RWPE1 (cell line): ENCODE data around the gene MCUR1.
"Not testable (repeated sequence)": the region's sequence is repeated elsewhere in the genome, so short reads cannot be mapped to it uniquely, and the experiment has no call there.

Experiments
- CTCF ChIA-PET: fragments of 350-600 bp; sonication (Branson Sonifier 250); formaldehyde crosslinking; extraction: SDS; loops from one replicate; lab custom pipeline; 2021; lab: Yijun Ruan, JAX
- POLR2A ChIA-PET: fragments of 400-600 bp; formaldehyde crosslinking; extraction: SDS; loops from one replicate; lab custom pipeline; 2020; ENCODE audit warnings: antibody characterized with exemption; ENCODE audit not compliant: low non-redundant PET; lab: Yijun Ruan, JAX
- DNase-seq: peaks from one replicate; pipeline ENCODE4 v3.0.0; 2012; ENCODE audit warnings: low spot score
- H3K27ac ChIP-seq: fragments of 450-650 bp; 2 replicates; pipeline ENCODE4 v1.5.1; 2017
- TF ChIP-seq, protein P1 (sequence below): fragments of 450-650 bp; conservative IDR thresholded peaks from 2 replicates; pipeline ENCODE4 v1.5.1; 2017; ENCODE audit warnings: low read depth, mild to moderate bottlenecking

MCUR1 gene

DNA sequence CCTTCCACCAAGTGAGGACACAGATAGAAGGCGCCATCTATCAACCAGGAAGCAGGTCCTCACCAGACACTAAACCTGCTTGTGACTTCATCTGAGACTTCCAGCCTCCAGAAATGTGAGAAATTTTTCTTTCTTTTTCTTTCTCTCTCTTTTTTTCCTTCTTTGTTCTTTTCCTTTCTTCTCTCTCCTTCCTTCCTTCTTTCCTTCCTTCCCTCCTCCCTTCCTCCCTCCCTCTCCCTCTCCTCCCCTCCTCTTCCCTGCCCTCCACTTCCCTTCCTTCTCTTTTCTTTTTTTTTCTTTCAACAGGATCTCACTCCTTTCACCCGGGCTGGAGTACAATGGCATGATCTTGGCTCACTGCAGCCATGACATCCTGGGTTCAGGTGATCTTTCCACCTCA, 37.4 kb upstream of the MCUR1 start:
- TF ChIP-seq, protein P1, sequence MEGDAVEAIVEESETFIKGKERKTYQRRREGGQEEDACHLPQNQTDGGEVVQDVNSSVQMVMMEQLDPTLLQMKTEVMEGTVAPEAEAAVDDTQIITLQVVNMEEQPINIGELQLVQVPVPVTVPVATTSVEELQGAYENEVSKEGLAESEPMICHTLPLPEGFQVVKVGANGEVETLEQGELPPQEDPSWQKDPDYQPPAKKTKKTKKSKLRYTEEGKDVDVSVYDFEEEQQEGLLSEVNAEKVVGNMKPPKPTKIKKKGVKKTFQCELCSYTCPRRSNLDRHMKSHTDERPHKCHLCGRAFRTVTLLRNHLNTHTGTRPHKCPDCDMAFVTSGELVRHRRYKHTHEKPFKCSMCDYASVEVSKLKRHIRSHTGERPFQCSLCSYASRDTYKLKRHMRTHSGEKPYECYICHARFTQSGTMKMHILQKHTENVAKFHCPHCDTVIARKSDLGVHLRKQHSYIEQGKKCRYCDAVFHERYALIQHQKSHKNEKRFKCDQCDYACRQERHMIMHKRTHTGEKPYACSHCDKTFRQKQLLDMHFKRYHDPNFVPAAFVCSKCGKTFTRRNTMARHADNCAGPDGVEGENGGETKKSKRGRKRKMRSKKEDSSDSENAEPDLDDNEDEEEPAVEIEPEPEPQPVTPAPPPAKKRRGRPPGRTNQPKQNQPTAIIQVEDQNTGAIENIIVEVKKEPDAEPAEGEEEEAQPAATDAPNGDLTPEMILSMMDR = no peak
- DNase-seq = no peak
- H3K27ac ChIP-seq = no peak overlapping the region
- CTCF ChIA-PET = interaction anchor here (0.7 kb wide), 1 partner anchor 725 kb away, joined by 3 read pairs; no protein-coding TSS in a partner anchor
- POLR2A ChIA-PET = no interaction called here

DNA sequence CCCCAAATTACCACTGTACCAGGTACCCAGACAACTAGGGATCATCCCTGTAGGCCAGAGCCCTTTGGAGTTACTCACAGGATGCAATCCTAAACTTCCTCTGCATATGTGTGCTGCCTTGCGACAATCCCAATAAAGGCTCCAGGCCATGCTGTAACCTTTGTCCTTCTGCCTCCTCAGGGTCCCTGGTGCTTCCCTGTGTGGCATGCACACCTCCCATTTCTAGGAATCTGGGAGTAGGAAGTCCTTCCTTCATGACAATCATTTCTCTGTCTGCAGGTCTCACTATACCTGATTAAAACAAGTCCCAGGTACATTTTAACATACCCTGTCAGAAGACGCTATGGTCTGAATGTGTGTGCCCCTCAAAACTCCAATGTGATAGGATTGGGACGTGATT, 37.0 kb upstream of the MCUR1 start:
- no peak overlapping the region for H3K27ac ChIP-seq
- TF ChIP-seq, protein P1 = no peak
- POLR2A ChIA-PET = no interaction called here
- no peak for DNase-seq
- CTCF ChIA-PET = interaction anchor here (0.7 kb wide), 1 partner anchor 726 kb away, joined by 3 read pairs; no protein-coding TSS in a partner anchor

DNA sequence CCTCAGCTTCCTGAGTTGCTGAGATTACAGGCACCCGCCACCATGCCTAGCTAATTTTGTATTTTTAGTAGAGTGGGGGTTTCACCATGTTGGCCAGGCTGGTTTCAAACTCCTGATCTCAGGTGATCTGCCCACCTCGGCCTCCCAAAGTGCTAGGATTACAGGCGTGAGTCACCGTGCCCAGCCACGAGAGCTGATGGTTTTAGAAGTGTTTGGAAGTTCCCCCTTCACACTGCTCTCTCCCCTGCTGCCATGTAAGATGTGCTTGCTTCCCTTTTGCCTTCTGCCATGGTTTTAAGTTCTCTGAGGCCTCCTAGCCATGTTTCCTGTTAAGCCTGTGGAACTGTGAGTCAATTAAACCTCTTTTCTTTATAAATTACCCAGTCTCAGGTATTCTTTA, 36.3 kb upstream of the MCUR1 start:
- H3K27ac ChIP-seq, DNase-seq, POLR2A ChIA-PET, CTCF ChIA-PET: not testable (repeated sequence)

DNA sequence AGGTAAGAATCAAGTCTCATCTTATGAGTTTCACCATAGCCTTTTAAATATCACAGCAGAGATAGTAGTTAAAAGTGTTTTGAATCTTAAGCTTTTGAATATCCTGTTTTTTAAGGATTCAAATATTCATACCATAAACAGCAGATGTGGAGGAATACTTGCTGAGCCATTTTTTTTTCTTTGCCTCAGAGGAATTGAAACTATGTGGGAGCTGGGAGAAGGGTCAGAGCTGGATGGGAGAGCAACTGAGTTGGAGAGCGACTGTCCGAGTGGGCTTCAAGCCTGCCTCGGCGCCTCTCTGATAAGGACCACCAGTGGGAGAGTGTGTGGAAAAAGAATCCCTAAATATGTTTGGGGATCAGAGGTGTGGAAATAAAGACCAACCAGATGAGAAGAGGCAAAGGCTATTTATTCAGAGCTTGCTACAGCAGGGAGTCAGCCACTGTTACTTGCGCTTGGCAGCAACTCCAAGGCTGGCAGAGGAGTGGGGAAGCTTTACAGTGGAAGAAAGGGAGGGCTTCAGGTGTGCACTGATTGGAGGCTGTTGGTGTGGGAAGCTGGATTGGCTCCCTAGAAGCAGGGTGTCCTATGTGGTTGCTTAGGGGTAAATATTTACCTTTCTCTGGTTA, 34.3 kb upstream of the MCUR1 start:
- TF ChIP-seq, protein P1 = no peak
- ChIA-PET POLR2A (no interaction called here), CTCF (no interaction called here)
- no peak for DNase-seq
- H3K27ac ChIP-seq = no peak overlapping the region

DNA sequence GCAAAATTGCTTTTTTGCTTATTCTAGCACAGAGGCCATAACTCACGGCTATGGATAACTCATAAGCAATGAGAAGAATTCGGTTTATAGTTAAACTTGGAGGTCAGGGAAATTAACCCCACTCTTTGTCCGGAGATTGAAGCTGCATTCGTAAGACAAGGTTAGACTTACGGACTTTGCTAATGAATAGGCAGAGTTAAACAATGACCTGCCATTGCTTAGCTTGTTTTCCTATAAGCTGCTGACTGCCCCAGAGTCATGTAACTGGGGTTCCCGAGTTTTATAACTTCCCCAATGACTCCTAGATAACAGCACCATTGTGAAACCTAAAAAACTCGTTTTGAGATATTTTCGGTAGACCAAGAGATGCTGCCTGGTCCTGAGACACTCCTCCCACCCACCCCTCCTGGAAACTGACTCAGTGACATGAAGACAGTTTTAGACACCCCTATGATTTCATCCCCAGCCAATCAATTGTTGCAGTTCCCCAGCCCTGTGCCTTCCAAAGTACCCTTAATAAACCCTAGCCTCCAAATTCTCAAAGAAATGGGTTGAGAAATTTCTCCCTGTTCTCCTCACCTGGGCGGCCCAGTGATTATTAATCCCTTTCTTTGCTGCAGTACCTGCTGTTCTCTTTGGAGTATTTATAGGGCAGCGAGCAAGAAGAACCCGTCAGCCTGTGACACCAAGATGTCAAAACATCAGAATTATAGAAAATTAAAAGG, 33.1 kb upstream of the MCUR1 start:
- ChIA-PET POLR2A (no interaction called here), CTCF (no interaction called here)
- H3K27ac ChIP-seq = no peak overlapping the region

DNA sequence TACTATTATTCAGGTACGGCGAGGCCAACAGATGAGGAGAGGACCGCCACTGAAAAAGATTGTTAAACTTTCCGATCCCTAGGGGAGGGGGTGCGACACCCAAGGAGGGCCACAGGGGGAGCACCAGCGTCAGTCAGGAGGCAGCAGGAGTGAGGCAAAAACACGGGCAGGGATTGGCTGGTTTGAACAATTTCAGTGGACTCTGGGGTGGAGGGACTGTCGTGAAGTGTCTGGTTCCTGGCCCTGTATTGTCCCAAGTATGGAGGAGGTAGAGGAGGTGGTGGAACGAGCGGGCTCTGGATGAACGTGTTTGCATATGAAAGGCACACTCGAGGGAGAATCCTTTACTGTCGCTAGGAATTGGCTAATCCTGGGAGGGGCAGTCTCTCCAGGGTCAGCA, 32.5 kb upstream of the MCUR1 start:
- CTCF ChIA-PET = no interaction called here
- H3K27ac ChIP-seq = no peak overlapping the region
- TF ChIP-seq, protein P1 = no peak
- no peak for DNase-seq
- POLR2A ChIA-PET = no interaction called here

More for the DNA sequence above, 33.1 kb upstream of the MCUR1 start:
- TF ChIP-seq, protein P1 = no peak
- no peak for DNase-seq

DNA sequence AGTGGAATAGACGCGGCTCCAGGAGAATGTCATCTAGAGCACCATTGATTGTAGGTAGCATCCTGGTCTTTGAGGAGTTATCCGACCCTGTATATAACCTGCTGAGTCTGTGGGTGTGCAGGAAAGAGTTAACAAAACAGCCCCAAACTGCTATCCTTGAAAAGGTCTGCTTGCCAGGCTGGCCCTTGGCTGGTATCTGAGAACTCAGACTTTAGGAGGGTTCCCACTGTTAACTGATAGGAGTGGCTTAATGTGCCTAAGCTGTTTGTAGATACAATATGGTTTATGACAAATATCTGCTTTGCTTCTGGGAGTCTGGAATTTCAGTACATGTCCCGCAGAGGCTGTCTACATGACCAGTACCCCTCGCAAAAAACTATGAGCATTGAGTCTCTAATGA, 27.6 kb upstream of the MCUR1 start:
- TF ChIP-seq, protein P1 = no peak
- CTCF ChIA-PET = interaction anchor here (0.5 kb wide), 1 partner anchor 550 kb away, joined by 4 read pairs; no protein-coding TSS in a partner anchor
- no peak overlapping the region for H3K27ac ChIP-seq
- POLR2A ChIA-PET = no interaction called here
- DNase-seq = no peak
